HepG2 (cell line): ENCODE measurements around the gene EHBP1. TPM values are rescaled to one million over a fixed set of nuclear protein-coding genes. Genes with fewer than 3 reads are reported as not detected.

Experiments used
- ATAC-seq: fragments of 200-7000 bp; cut with Tn5 transposase; 3 replicates; pipeline ENCODE4 v1.9.1; 2020; ENCODE audit warnings: mild to moderate bottlenecking, moderate library complexity
- BruUV-seq: library from RNA; stranded (reverse); fragments of 400-500 nt; replicated peaks from 2 replicates; lab custom pipeline; 2021; lab: Mats Ljungman, UMichigan
- CTCF ChIA-PET: fragments of 300-600 bp; formaldehyde crosslinking; extraction: SDS; loops from one replicate; lab custom pipeline; 2021; ENCODE audit warnings: low total read pairs, inconsistent platforms, low intra/inter-chr PET ratio; lab: Yijun Ruan, JAX
- POLR2A ChIA-PET: fragments of 350-600 bp; sonication (Branson Sonifier 250); formaldehyde crosslinking; loops from one replicate; lab custom pipeline; 2020; ENCODE audit warnings: antibody characterized with exemption, inconsistent platforms; lab: Yijun Ruan, JAX
- DNase-seq: peaks from one replicate; pipeline ENCODE4 v3.0.0-alpha.2; 2015; ENCODE audit warnings: low spot score
- FAIRE-seq: peaks from 3 replicates; lab custom pipeline; 2011; peaks lifted over from hg19 to GRCh38; lab: Jason Lieb, UNC
- H2AFZ ChIP-seq: one replicate; pipeline ENCODE4 v1.6.1; 2011; ENCODE audit warnings: low read length, inconsistent platforms
- H3K27ac ChIP-seq: fragments of 300-600 bp; 3 replicates; pipeline ENCODE4 v1.8.0; 2011; ENCODE audit warnings: mixed run types, mild to moderate bottlenecking, mixed read lengths, low read length, inconsistent platforms; ENCODE audit not compliant: insufficient read depth; ENCODE audit errors: extremely low read length
- H3K27me3 ChIP-seq, 2 experiments: fragments of 200-600 bp in 1 of 2; 2 replicates in 1 of 2; 3 replicates in 1 of 2; pipeline versions ENCODE4 v1.6.0 to v1.8.0; 2011; ENCODE audit warnings: low read length in 2 of 2, mild to moderate bottlenecking in 2 of 2, moderate library complexity in 2 of 2, inconsistent platforms in 1 of 2; ENCODE audit not compliant: insufficient read depth in 2 of 2, control insufficient read depth in 1 of 2
- H3K36me3 ChIP-seq, 2 experiments: fragments of 200-600 bp in 1 of 2; replicated peaks in 1 of 2; 2 replicates in 1 of 2; 3 replicates in 1 of 2; pipeline versions ENCODE4 v1.5.1 to v1.8.0; 2011; ENCODE audit warnings: low read length in 2 of 2, inconsistent platforms in 1 of 2; ENCODE audit not compliant: insufficient read depth in 2 of 2, control insufficient read depth in 1 of 2
- H3K4me1 ChIP-seq: 2 replicates; pipeline ENCODE4 v1.5.1; 2012; ENCODE audit warnings: low read length, inconsistent platforms; ENCODE audit not compliant: insufficient read depth
- H3K4me2 ChIP-seq: 2 replicates; pipeline ENCODE4 v1.6.0; 2011; ENCODE audit warnings: low read depth, low read length, inconsistent platforms
- H3K4me3 ChIP-seq, 3 experiments: fragments of 200-600 bp in 1 of 3; sonication (generic), shearing (Covaris generic) in 1 of 3; replicated peaks in 1 of 3; 2 replicates each; pipeline ENCODE4 v1.5.1; 2011 to 2016; ENCODE audit warnings: low read length in 3 of 3, inconsistent platforms in 2 of 3, low read depth in 2 of 3, mild to moderate bottlenecking in 2 of 3, control low read depth in 1 of 3, mixed read lengths in 1 of 3; ENCODE audit not compliant: insufficient read depth in 1 of 3
- H3K79me2 ChIP-seq: one replicate; pipeline ENCODE4 v1.6.1; 2011; ENCODE audit warnings: low read length, inconsistent platforms; ENCODE audit not compliant: insufficient read depth
- H3K9ac ChIP-seq: 2 replicates; pipeline ENCODE4 v1.6.0; 2011; ENCODE audit warnings: mild to moderate bottlenecking, low read depth, low read length, inconsistent platforms; ENCODE audit not compliant: insufficient read depth
- H3K9me3 ChIP-seq: 2 replicates; pipeline ENCODE4 v1.5.1; 2012; ENCODE audit warnings: mild to moderate bottlenecking, low read length
- H4K20me1 ChIP-seq: 2 replicates; pipeline ENCODE4 v1.6.0; 2011; ENCODE audit warnings: inconsistent platforms, mild to moderate bottlenecking, low read length, moderate library complexity; ENCODE audit not compliant: insufficient read depth
- E2F2 ChIP-seq: sonication (generic); formaldehyde crosslinking; IDR thresholded peaks from 2 replicates; pipeline ENCODE4 v1.4.0; 2020; ENCODE audit warnings: missing genetic modification reagents, borderline replicate concordance
- NBN ChIP-seq: fragments of 450-650 bp; conservative IDR thresholded peaks from 2 replicates; pipeline ENCODE4 v1.6.1; 2017
- TBX3 ChIP-seq: fragments of 450-650 bp; IDR thresholded peaks from 2 replicates; pipeline ENCODE4 v1.6.1; 2017; ENCODE audit warnings: antibody characterized with exemption, mild to moderate bottlenecking, inconsistent platforms, borderline replicate concordance
- TCF7 ChIP-seq: sonication (generic); IDR thresholded peaks from 2 replicates; pipeline ENCODE4 v1.6.1; 2016; ENCODE audit warnings: antibody characterized with exemption, low read depth
- TRIM24 ChIP-seq: sonication (generic); formaldehyde crosslinking; IDR thresholded peaks from 2 replicates; pipeline ENCODE4 v1.8.0; 2022; ENCODE audit warnings: mild to moderate bottlenecking, missing genetic modification reagents
- ZBTB1 ChIP-seq: sonication (generic); formaldehyde crosslinking; IDR thresholded peaks from 2 replicates; pipeline ENCODE4 v1.4.0; 2020; ENCODE audit warnings: missing genetic modification reagents, borderline replicate concordance
- ZEB1 ChIP-seq: IDR thresholded peaks from 2 replicates; pipeline ENCODE4 v1.6.1; 2012; ENCODE audit warnings: mild to moderate bottlenecking, low read depth, inconsistent platforms; ENCODE audit not compliant: insufficient replicate concordance
- ZFYVE20 ChIP-seq: sonication (generic); formaldehyde crosslinking; IDR thresholded peaks from 2 replicates; pipeline ENCODE4 v1.8.0; 2023; ENCODE audit warnings: low read depth, mild to moderate bottlenecking, moderate library complexity, missing genetic modification reagents, borderline replicate concordance
- ZNF34 ChIP-seq: sonication (generic); formaldehyde crosslinking; IDR thresholded peaks from 2 replicates; pipeline ENCODE4 v1.4.0; 2020; ENCODE audit warnings: mild to moderate bottlenecking, missing genetic modification reagents, borderline replicate concordance
- ZNF879 ChIP-seq: sonication (generic); formaldehyde crosslinking; IDR thresholded peaks from 2 replicates; pipeline ENCODE4 v1.8.1; 2023; ENCODE audit warnings: missing genetic modification reagents
- ZSCAN31 ChIP-seq: sonication (generic); formaldehyde crosslinking; IDR thresholded peaks from 2 replicates; pipeline ENCODE4 v1.5.0; 2020; ENCODE audit warnings: low read depth, mild to moderate bottlenecking, missing genetic modification reagents
- ZSCAN9 ChIP-seq: IDR thresholded peaks from 2 replicates; pipeline ENCODE4 v1.6.1; 2016; ENCODE audit warnings: borderline replicate concordance
- WGBS: methylation state at CpG from one replicate; pipeline ENCODE4 v1.1.6; 2017; ENCODE audit warnings: low lambda C conversion rate; 5-methylcytosine and 5-hydroxymethylcytosine counted together
- in situ Hi-C: cut with HindIII; loops from 2 replicates; pipeline ENCODE4 v1.10.0; 2017; ENCODE audit warnings: low pct_unique_long_range_greater_than_20kb; ENCODE audit not compliant: extremely low pct_ligation_motif_present
- intact Hi-C: fragments of 100-400 bp; cut with micrococcal nuclease; formaldehyde crosslinking; loops from one replicate; pipeline ENCODE4 v1.10.0; 2022; ENCODE audit not compliant: unreplicated experiment
- polyA plus RNA-seq, 8 experiments: library from polyadenylated mRNA; depleted of rRNA in 3 of 8; stranded (reverse) in 7 of 8; unstranded in 1 of 8; fragments of >200 nt; fragmentation: Illumina TruSeq in 4 of 8; extraction: Trizol in 4 of 8; gene quantifications; 2 replicates each; pipeline versions ENCODE4 v1.2.1 to v1.2.3, GENCODE V29; 2011 to 2016; ENCODE audit warnings: low read depth in 4 of 8, missing spikeins in 1 of 8, mixed read lengths in 1 of 8; ENCODE audit not compliant: insufficient read depth in 1 of 8
- total RNA-seq, 5 experiments: library from RNA; depleted of rRNA; stranded (reverse); fragments of >200 nt; fragmentation: Illumina TruSeq; extraction: Trizol; gene quantifications; 2 replicates each; pipeline ENCODE4 v1.2.3, GENCODE V29; 2016; ENCODE audit warnings: low read depth in 1 of 5
- TF ChIP-seq, protein P1 (sequence below): sonication (generic); formaldehyde crosslinking; IDR thresholded peaks from 2 replicates; pipeline ENCODE4 v1.5.0; 2020; ENCODE audit warnings: mild to moderate bottlenecking, missing genetic modification reagents, borderline replicate concordance

EHBP1 gene
- total and polyA plus RNA-seq, 2 of the 13 experiments (the other 11 are each of a cell fraction or from before 2014, with no cell fraction given) = 93.5 to 146 TPM

- no peaks in the 10 kb centered on the region for H3K9me3 ChIP-seq
- in situ Hi-C loops = loop anchor here (25.0 kb wide), 1 partner anchor 645 kb away; no protein-coding TSS in a partner anchor
- 96% methylated on average over 35 of the region's 35 CpGs for WGBS
- FAIRE-seq (no peak), ATAC-seq (no peak), DNase-seq (no peak)
- BruUV-seq = no TSS peak
- no peak overlapping the region for H3K9ac ChIP-seq
- peaks cover 20 to 49% of the 10 kb centered on the region in 2 experiments for H3K36me3 ChIP-seq
- intact Hi-C loops = no loop called here
- H3K4me3 ChIP-seq = no peak overlapping the region
- H3K27ac ChIP-seq = no peak overlapping the region
- H4K20me1 ChIP-seq = no peaks in the 10 kb centered on the region
- CTCF ChIA-PET = no interaction called here
- no peak overlapping the region for H2AFZ ChIP-seq
- H3K27me3 ChIP-seq = no peaks in the 10 kb centered on the region
- peaks cover 1% of the 10 kb centered on the region for H3K79me2 ChIP-seq
- no peak overlapping the region for H3K4me2 ChIP-seq
- POLR2A ChIA-PET = no interaction called here
- H3K4me1 ChIP-seq = peaks cover 5% of the 10 kb centered on the region
- TF ChIP-seq ZSCAN9 = no peak
- no peak for TF ChIP-seq ZEB1
- TF ChIP-seq, protein P1, sequence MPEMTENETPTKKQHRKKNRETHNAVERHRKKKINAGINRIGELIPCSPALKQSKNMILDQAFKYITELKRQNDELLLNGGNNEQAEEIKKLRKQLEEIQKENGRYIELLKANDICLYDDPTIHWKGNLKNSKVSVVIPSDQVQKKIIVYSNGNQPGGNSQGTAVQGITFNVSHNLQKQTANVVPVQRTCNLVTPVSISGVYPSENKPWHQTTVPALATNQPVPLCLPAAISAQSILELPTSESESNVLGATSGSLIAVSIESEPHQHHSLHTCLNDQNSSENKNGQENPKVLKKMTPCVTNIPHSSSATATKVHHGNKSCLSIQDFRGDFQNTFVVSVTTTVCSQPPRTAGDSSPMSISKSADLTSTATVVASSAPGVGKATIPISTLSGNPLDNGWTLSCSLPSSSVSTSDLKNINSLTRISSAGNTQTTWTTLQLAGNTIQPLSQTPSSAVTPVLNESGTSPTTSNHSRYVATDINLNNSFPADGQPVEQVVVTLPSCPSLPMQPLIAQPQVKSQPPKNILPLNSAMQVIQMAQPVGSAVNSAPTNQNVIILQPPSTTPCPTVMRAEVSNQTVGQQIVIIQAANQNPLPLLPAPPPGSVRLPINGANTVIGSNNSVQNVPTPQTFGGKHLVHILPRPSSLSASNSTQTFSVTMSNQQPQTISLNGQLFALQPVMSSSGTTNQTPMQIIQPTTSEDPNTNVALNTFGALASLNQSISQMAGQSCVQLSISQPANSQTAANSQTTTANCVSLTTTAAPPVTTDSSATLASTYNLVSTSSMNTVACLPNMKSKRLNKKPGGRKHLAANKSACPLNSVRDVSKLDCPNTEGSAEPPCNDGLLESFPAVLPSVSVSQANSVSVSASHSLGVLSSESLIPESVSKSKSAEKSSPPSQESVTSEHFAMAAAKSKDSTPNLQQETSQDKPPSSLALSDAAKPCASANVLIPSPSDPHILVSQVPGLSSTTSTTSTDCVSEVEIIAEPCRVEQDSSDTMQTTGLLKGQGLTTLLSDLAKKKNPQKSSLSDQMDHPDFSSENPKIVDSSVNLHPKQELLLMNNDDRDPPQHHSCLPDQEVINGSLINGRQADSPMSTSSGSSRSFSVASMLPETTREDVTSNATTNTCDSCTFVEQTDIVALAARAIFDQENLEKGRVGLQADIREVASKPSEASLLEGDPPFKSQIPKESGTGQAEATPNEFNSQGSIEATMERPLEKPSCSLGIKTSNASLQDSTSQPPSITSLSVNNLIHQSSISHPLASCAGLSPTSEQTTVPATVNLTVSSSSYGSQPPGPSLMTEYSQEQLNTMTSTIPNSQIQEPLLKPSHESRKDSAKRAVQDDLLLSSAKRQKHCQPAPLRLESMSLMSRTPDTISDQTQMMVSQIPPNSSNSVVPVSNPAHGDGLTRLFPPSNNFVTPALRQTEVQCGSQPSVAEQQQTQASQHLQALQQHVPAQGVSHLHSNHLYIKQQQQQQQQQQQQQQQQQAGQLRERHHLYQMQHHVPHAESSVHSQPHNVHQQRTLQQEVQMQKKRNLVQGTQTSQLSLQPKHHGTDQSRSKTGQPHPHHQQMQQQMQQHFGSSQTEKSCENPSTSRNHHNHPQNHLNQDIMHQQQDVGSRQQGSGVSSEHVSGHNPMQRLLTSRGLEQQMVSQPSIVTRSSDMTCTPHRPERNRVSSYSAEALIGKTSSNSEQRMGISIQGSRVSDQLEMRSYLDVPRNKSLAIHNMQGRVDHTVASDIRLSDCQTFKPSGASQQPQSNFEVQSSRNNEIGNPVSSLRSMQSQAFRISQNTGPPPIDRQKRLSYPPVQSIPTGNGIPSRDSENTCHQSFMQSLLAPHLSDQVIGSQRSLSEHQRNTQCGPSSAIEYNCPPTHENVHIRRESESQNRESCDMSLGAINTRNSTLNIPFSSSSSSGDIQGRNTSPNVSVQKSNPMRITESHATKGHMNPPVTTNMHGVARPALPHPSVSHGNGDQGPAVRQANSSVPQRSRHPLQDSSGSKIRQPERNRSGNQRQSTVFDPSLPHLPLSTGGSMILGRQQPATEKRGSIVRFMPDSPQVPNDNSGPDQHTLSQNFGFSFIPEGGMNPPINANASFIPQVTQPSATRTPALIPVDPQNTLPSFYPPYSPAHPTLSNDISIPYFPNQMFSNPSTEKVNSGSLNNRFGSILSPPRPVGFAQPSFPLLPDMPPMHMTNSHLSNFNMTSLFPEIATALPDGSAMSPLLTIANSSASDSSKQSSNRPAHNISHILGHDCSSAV (CRISPR knock-in tag) = no peak
- TF ChIP-seq TCF7 = no peak
- TF ChIP-seq E2F2 (CRISPR knock-in tag) = no peak
- no peak for TF ChIP-seq TRIM24 (CRISPR knock-in tag)
- no peak for TF ChIP-seq ZBTB1
- no peak for TF ChIP-seq NBN
- no peak for TF ChIP-seq ZFYVE20 (CRISPR knock-in tag)
- no peak for TF ChIP-seq ZNF34 (CRISPR knock-in tag)
- no peak for TF ChIP-seq ZSCAN31
- no peak for TF ChIP-seq TBX3
- TF ChIP-seq ZNF879 (CRISPR knock-in tag) = no peak
Measured at GRCh38 chr2:63057249-63058143, 352.0 kb downstream of the EHBP1 start.
